Spinal cord (tissue), 10 donors: ENCODE measurements around the gene AGBL5. TPM values are rescaled to one million over a fixed set of nuclear protein-coding genes. Genes with fewer than 3 reads are reported as not detected.

Experiments used
- DNase-seq, 6 donors: peaks; one replicate each; pipeline versions ENCODE4 v3.0.0 to v3.0.0-alpha.2; 2013 to 2015; ENCODE audit warnings: low spot score in 6 of 6, low read depth in 4 of 6
- H3K27ac ChIP-seq: one replicate; pipeline ENCODE4 v1.5.1; 2013; ENCODE audit warnings: low read depth, low read length, control low read depth
- H3K27me3 ChIP-seq: one replicate; pipeline ENCODE4 v1.6.1; 2013; ENCODE audit warnings: low read length; ENCODE audit not compliant: control insufficient read depth, insufficient read depth
- H3K36me3 ChIP-seq: one replicate; pipeline ENCODE4 v1.6.1; 2013; ENCODE audit warnings: low read length; ENCODE audit not compliant: control insufficient read depth, insufficient read depth
- H3K4me1 ChIP-seq: one replicate; pipeline ENCODE4 v1.6.1; 2013; ENCODE audit warnings: low read length; ENCODE audit not compliant: control insufficient read depth, insufficient read depth
- H3K4me3 ChIP-seq: one replicate; pipeline ENCODE4 v1.5.1; 2013; ENCODE audit warnings: low read depth, low read length, control low read depth
- H3K9me3 ChIP-seq: one replicate; pipeline ENCODE4 v1.6.1; 2013; ENCODE audit warnings: low read length; ENCODE audit not compliant: control insufficient read depth, insufficient read depth
- WGBS: methylation state at CpG from one replicate; pipeline ENCODE4 v1.1.5; 2013; ENCODE audit warnings: missing lambda C conversion rate; ENCODE audit not compliant: insufficient coverage; 5-methylcytosine and 5-hydroxymethylcytosine counted together
- long read RNA-seq, 4 donors: transcript quantifications; one replicate each; lab custom pipeline, GENCODE V29; 2026
- polyA plus RNA-seq, 2 donors: library from polyadenylated mRNA; unstranded; fragments of 120-200 nt; gene quantifications; one replicate each; pipeline ENCODE4 v1.2.1, GENCODE V29; 2013; ENCODE audit not compliant: insufficient read length in 2 of 2
- total RNA-seq, 2 donors: library from RNA; depleted of rRNA in 1 of 2; stranded (reverse); fragments of 120-200 nt in 1 of 2; fragments of >200 nt in 1 of 2; gene quantifications; one replicate each; pipeline versions ENCODE4 v1.2.3 to v1.2.4, GENCODE V29; 2013 to 2014
- donor health status: healthy.

The AGBL5 gene
- total RNA-seq (10 to 100 TPM; 14.3 to 32.0 TPM), polyA plus RNA-seq (10 to 100 TPM; 49.2 to 51.7 TPM)
- long read RNA-seq, donor 1, transcript AGBL5-201 (11 exons, 2,382 nt) = major isoform, 9 of 889 reads
- long read RNA-seq, donor 1, partial matches to known transcripts = 850 of 889 reads
- long read RNA-seq, donor 1, other reads (novel, unspliced or antisense) = 26 of 889 reads
- long read RNA-seq, donor 2, partial matches to known transcripts = 83 of 344 reads
- long read RNA-seq, donor 2, other reads (novel, unspliced or antisense) = 256 of 344 reads
- long read RNA-seq, donor 3, partial matches to known transcripts = 108 of 428 reads
- long read RNA-seq, donor 3, other reads (novel, unspliced or antisense) = 315 of 428 reads
- long read RNA-seq, donor 4, transcript AGBL5-201 (11 exons, 2,382 nt) = major isoform, 5 of 216 reads
- long read RNA-seq, donor 4, partial matches to known transcripts = 209 of 216 reads
- long read RNA-seq, donor 4, other reads (novel, unspliced or antisense) = 0 of 216 reads

- H3K9me3 ChIP-seq = no peaks in the 10 kb centered on the region
- H3K27me3 ChIP-seq = no peaks in the 10 kb centered on the region
- WGBS = under 1% methylated on average over 62 of the region's 67 CpGs
- H3K27ac ChIP-seq = peak within 1 kb of the TSS; percentile 99
- peaks cover 34% of the 10 kb centered on the region for H3K36me3 ChIP-seq
- peak; percentile 88 to 99 (median 94) for DNase-seq
- H3K4me3 ChIP-seq = peak within 1 kb of the TSS; percentile 94
- peaks cover 24% of the 10 kb centered on the region for H3K4me1 ChIP-seq
Measured at GRCh38 chr2:27050996-27051901, at the start of gene AGBL5. Gene AGBL5, plus strand, starts transcription at chr2:27051668. Its CDS starts 1,291 bp downstream, at chr2:27052959.

DNA sequence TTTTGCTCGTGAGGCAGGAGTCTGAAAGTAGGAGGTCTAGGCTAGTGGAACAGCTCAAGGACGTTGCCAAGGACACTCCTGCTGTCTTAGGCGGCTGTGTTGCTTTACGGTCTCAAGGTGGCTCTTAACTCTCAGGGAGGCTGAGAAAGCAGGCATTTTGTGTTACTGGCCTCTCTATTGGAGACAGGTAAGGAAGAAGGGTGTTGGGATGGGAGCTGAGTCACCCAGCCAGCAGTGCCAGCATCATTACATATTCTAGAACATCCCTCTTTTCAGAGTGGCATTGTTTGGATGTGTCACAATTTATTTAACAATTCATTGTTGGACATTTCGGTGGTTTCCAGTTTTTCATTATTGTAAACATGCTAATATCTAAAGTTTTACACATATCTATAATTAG, 49.5 kb upstream of the AGBL5 start:
- no peaks in the 10 kb centered on the region for H3K9me3 ChIP-seq
- H3K4me3 ChIP-seq = no peak overlapping the region
- no peaks in the 10 kb centered on the region for H3K27me3 ChIP-seq
- no peak overlapping the region for H3K27ac ChIP-seq
- no peaks in the 10 kb centered on the region for H3K4me1 ChIP-seq
- 18% methylated on average over 2 of the region's 5 CpGs for WGBS
- no peaks in the 10 kb centered on the region for H3K36me3 ChIP-seq
- DNase-seq = peak in 1 of 6 donors; percentile 49

- H3K4me1 ChIP-seq = no peaks in the 10 kb centered on the region
- no peaks in the 10 kb centered on the region for H3K9me3 ChIP-seq
- peak in 1 of 6 donors; percentile 12 for DNase-seq
- H3K27me3 ChIP-seq = no peaks in the 10 kb centered on the region
- H3K36me3 ChIP-seq = no peaks in the 10 kb centered on the region
- no peak overlapping the region for H3K27ac ChIP-seq
- WGBS = no CpG with 5 or more reads among the region's 4 CpGs
- H3K4me3 ChIP-seq = no peak overlapping the region
Measured at GRCh38 chr2:27003007-27003406, 48.5 kb upstream of the AGBL5 start.

DNA sequence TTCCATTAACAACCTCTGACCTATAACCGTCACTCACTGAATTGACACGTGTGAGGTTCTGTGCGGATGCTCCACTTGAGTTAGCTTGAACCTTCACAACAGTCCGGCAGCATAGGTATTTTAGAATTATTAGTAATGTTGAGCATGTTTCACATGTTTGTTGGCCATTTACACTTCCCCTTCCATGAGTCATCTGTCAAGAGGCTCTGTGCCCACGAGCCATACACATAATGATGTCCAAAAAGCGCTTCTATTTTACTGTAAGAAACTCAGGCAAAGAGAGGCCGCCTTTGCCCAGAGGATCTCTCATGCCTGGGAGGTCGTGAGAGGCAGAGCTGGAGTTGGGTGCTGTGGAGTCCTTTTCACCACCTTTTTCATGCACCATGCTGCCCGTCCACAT, 47.6 kb upstream of the AGBL5 start:
- no peaks in the 10 kb centered on the region for H3K27me3 ChIP-seq
- H3K4me3 ChIP-seq = no peak overlapping the region
- WGBS = no CpG with 5 or more reads among the region's 9 CpGs
- no peak for DNase-seq
- no peaks in the 10 kb centered on the region for H3K4me1 ChIP-seq
- no peaks in the 10 kb centered on the region for H3K36me3 ChIP-seq
- no peaks in the 10 kb centered on the region for H3K9me3 ChIP-seq
- no peak overlapping the region for H3K27ac ChIP-seq

DNA sequence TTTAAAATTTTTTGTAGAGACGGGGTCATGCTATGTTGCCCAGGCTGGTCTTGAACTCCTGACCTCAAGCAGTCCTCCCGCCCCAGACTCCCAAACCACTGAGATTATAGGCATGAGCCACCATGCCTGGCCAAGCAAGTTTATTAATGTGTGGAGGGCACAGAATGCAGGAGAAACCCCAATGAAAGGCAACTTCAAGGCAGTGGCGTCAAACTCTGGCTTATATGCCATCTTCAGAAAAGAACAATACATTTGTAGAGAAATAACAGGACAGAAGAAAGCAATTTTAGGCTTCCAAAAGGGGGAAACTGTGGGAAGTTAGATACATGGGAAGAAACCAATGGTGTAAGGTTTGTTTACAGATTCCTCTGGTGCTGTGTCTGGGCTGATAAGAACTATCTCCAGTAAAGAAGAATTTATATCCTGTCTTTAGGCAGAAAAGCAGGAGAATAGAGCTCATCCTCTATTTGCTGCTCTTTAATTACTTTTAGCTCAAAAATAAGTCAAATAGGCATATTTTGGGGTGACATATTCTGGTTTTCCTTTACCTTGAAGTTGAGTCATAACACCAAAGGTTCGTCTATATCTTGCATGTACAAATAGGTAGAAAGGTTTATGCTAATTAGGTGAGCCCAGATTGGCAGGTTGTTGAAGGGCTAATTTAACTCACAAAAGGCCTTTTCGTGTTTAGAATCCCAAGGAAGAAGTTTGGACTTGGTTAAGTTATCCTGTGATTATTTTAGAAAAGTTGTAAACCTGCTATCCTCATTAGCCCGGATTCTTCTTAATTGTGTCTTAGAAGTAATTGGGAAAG, 44.7 kb upstream of the AGBL5 start:
- Histone ChIP-seq H3K9me3 (no peaks in the 10 kb centered on the region), H3K27ac (no peak overlapping the region), H3K36me3 (no peaks in the 10 kb centered on the region), H3K4me3 (no peak overlapping the region), H3K4me1 (no peaks in the 10 kb centered on the region), H3K27me3 (no peaks in the 10 kb centered on the region)
- 68% methylated on average over 2 of the region's 6 CpGs for WGBS
- no peak for DNase-seq

DNA sequence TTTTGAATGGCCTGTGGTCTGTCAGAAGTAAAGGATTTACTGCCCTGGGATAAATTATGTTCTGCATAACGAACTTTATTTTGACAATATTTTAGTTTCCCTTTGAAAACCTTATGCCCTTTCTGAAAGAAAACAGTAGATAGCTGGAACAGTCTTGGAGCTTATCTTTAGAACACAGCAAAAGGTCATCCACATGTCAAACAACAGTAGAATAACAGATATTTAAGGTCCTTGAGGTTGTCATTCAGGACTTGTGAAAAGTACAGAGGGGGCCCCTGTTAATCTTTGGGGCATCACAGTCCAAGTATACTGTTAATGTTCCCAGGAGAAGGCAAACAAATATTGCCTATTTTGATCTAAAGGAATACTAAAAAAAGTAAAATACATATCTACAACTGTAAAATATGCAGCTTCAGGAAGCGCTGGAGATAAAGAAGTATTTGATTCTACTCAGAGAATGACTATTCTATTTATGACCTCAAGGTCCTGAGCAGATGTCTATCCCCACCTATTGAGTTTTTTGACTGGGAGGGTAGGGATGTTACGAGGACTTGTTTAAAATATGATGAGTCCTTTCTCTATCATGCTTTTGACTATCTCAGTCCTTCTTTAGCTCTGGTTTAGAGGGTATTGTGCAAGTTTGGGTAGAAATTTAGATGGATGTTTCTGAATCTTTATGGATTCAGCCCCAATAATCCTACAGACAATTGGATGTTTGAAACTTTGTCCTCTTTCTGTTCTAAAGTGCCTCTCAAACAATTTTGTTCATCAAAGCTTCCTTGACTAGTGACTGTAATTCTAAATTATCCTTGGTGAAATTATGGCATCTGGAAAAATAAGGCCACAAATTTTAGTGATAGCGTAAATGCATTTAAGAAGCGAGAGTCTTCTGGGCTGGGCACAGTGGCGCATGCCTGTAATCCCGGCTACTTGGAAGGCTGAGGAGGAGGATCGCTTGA, 43.8 kb upstream of the AGBL5 start:
- 67% methylated on average over 3 of the region's 8 CpGs for WGBS
- no peak for DNase-seq
- no peaks in the 10 kb centered on the region for H3K27me3 ChIP-seq

DNA sequence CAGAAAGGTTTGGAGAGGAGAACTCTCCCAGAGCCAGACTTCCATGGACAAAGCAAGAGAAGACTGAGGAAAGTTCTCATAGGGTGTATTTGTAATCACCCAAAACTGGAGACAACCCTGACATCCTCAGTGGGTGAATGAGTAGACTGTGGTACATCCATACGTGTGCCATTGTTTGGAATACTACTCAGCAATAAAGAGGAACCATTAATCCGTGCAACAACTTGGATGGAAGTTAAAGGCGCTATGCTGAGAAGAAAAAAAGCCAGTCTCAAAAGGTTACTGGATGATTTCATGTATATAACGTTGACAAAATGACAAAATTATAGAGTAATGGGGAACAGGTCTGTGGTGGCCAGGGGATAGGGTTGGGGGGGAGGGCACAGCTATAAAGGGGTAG, 42.8 kb upstream of the AGBL5 start:
- Histone ChIP-seq H3K36me3 (no peaks in the 10 kb centered on the region), H3K9me3 (no peaks in the 10 kb centered on the region), H3K27ac (no peak overlapping the region), H3K4me3 (no peak overlapping the region), H3K4me1 (no peaks in the 10 kb centered on the region), H3K27me3 (no peaks in the 10 kb centered on the region)
- 97% methylated on average over 3 of the region's 4 CpGs for WGBS
- no peak for DNase-seq

More for the DNA sequence above, 43.8 kb upstream of the AGBL5 start:
- H3K4me3 ChIP-seq = no peak overlapping the region
- H3K4me1 ChIP-seq = no peaks in the 10 kb centered on the region
- no peak overlapping the region for H3K27ac ChIP-seq
- no peaks in the 10 kb centered on the region for H3K36me3 ChIP-seq
- no peaks in the 10 kb centered on the region for H3K9me3 ChIP-seq

DNA sequence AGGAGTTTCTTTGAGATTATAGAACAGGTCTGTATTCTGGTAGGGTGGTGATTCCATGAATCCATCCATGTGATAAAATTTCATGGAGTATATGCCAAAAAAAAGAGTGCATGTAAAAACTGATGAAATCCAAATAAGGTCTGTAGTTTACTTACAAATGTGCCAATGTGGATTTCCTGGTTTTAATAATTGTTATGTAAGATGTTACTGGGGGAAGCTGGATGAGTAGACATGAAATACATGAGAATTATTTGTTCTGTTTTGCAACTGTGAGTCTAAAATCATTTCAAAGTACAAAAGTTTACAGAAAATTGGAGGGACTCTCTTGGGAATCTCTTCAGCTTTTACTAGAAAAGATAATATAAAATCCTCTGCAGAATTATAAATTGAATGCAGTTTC, 42.4 kb upstream of the AGBL5 start:
- no peaks in the 10 kb centered on the region for H3K9me3 ChIP-seq
- no peak for DNase-seq
- H3K27ac ChIP-seq = no peak overlapping the region
- H3K4me1 ChIP-seq = no peaks in the 10 kb centered on the region
- H3K27me3 ChIP-seq = no peaks in the 10 kb centered on the region
- no peaks in the 10 kb centered on the region for H3K36me3 ChIP-seq
- no peak overlapping the region for H3K4me3 ChIP-seq
